OCI-LY3 (cell line): Measurements from ENCODE around the gene PRDM11.

Source experiments
- EZH2phosphoT487 ChIP-seq: fragments of 200-600 bp; shearing (Covaris generic); IDR thresholded peaks from 2 replicates; pipeline ENCODE4 v1.6.1; 2018; ENCODE audit warnings: antibody characterized with exemption, mixed run types, low read depth
- TF ChIP-seq, protein P1 (sequence below): fragments of 200-600, 300-600 bp; sonication (generic); IDR thresholded peaks from 2 replicates; pipeline ENCODE4 v1.5.1; 2014; ENCODE audit warnings: antibody characterized with exemption, low read length, low read depth

- TF ChIP-seq, protein P1, sequence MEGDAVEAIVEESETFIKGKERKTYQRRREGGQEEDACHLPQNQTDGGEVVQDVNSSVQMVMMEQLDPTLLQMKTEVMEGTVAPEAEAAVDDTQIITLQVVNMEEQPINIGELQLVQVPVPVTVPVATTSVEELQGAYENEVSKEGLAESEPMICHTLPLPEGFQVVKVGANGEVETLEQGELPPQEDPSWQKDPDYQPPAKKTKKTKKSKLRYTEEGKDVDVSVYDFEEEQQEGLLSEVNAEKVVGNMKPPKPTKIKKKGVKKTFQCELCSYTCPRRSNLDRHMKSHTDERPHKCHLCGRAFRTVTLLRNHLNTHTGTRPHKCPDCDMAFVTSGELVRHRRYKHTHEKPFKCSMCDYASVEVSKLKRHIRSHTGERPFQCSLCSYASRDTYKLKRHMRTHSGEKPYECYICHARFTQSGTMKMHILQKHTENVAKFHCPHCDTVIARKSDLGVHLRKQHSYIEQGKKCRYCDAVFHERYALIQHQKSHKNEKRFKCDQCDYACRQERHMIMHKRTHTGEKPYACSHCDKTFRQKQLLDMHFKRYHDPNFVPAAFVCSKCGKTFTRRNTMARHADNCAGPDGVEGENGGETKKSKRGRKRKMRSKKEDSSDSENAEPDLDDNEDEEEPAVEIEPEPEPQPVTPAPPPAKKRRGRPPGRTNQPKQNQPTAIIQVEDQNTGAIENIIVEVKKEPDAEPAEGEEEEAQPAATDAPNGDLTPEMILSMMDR: no peak
- no peak for TF ChIP-seq EZH2phosphoT487
Measured at GRCh38 chr11:45193695-45194094, 47.3 kb downstream of the PRDM11 start.
